ENCODE results near the gene FOXP3. TPM values are rescaled to one million over a fixed set of nuclear protein-coding genes. Genes with fewer than 3 reads are reported as not detected.

Gene FOXP3
- total RNA-seq, 2 donors from 2014 or later = not detected

DNA sequence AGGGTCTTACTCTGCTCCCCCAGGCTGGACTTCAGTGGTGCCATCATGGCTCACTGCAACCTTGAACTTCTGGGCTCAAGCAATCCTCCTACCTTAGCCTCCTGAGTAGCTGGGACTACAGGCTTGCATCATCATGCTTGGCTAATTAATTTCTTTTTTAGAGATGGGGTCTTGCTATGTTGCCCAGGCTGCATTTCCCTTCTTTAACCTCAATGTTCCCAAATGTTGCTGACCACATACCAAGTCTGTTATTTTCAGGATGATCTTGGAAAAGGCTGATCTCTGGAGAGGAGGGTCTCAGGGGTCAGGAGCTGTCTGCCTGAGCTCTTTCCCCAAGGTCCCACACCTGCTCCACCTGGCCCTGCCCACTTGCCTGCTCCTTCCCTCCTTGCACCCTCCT lies 44.4 kb downstream of the FOXP3 start:
- Histone ChIP-seq H3K9me3 (no peaks in the 10 kb centered on the region), H3K4me1 (no peaks in the 10 kb centered on the region), H3K4me3 (no peak overlapping the region), H3K36me3 (no peaks in the 10 kb centered on the region), H3K27ac (no peak overlapping the region), H3K27me3 (no peaks in the 10 kb centered on the region)
- DNase-seq (ENCODE audit: low spot score) = no peak
- no peak for TF ChIP-seq CTCF (IDR thresholded peaks at IDR 0.05)

GRCh38 chrX:49214996-49215526 lies 49.4 kb downstream of the FOXP3 start:
- no peak overlapping the region for H3K27ac ChIP-seq
- no peaks in the 10 kb centered on the region for H3K9me3 ChIP-seq
- no peak for DNase-seq (ENCODE audit: low spot score)
- no peak overlapping the region for H3K4me3 ChIP-seq
- no peak for TF ChIP-seq CTCF (IDR thresholded peaks at IDR 0.05)
- no peaks in the 10 kb centered on the region for H3K27me3 ChIP-seq
- H3K36me3 ChIP-seq = no peaks in the 10 kb centered on the region
- no peaks in the 10 kb centered on the region for H3K4me1 ChIP-seq

GRCh38 chrX:49214416-49214815 lies 50.1 kb downstream of the FOXP3 start:
- H3K27ac ChIP-seq = no peak overlapping the region
- H3K4me1 ChIP-seq = no peaks in the 10 kb centered on the region
- no peaks in the 10 kb centered on the region for H3K36me3 ChIP-seq
- H3K9me3 ChIP-seq = no peaks in the 10 kb centered on the region
- no peaks in the 10 kb centered on the region for H3K27me3 ChIP-seq
- TF ChIP-seq CTCF (IDR thresholded peaks at IDR 0.05) = no peak
- no peak for DNase-seq (ENCODE audit: low spot score)
- no peak overlapping the region for H3K4me3 ChIP-seq

DNA sequence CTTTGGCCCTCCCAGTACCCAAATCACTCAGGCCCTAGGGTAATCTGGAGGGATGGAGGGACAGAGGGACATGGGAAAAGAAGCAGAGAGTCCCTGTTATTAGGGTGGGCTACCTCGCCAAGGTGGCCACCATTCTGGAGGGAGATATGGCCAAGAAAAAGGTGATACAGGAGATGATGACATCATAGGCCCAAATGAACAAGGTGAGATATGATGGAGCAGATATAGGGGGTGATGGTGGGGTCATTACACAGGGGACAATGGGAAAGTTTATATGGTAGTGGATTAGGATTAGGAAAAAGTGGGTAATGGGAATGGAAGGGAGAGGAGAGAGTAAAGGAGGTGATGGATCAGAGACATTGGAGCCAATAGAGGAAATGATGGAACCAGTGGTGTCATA lies 51.6 kb downstream of the FOXP3 start:
- no peak for DNase-seq (ENCODE audit: low spot score)
- no peak overlapping the region for H3K4me3 ChIP-seq
- no peak overlapping the region for H3K27ac ChIP-seq
- no peaks in the 10 kb centered on the region for H3K4me1 ChIP-seq
- no peaks in the 10 kb centered on the region for H3K36me3 ChIP-seq
- H3K27me3 ChIP-seq = no peaks in the 10 kb centered on the region
- no peak for TF ChIP-seq CTCF (IDR thresholded peaks at IDR 0.05)
- no peaks in the 10 kb centered on the region for H3K9me3 ChIP-seq

DNA sequence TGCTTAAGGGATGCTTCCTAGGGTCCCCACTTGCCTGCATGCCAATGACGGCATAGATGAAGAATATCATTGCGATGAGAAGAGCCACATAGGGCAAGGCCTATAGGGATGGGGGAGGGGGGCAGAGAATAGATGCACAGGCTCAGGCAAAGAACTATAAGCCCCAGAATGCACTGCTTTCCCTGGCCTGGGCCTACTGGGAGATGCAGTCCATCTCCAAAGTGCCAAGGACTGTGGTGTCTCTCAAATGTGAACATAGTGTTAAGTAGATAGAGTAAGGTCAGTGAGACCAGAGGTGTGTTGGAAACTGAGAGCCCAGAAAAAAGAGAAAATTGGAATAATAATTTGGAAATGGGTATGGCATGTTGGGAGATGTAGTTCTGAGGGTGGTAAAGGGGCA lies 52.3 kb downstream of the FOXP3 start:
- H3K27ac ChIP-seq = no peak overlapping the region
- no peak for DNase-seq (ENCODE audit: low spot score)
- no peak for TF ChIP-seq CTCF (IDR thresholded peaks at IDR 0.05)

GRCh38 chrX:49211074-49211473 lies 53.4 kb downstream of the FOXP3 start:
- no peak for TF ChIP-seq CTCF (IDR thresholded peaks at IDR 0.05)
- Histone ChIP-seq H3K36me3 (no peaks in the 10 kb centered on the region), H3K27me3 (no peaks in the 10 kb centered on the region), H3K27ac (no peak overlapping the region), H3K9me3 (no peaks in the 10 kb centered on the region), H3K4me3 (no peak overlapping the region), H3K4me1 (no peaks in the 10 kb centered on the region)
- DNase-seq (ENCODE audit: low spot score) = no peak

More for the DNA sequence above, 52.3 kb downstream of the FOXP3 start:
- Histone ChIP-seq H3K4me1 (no peaks in the 10 kb centered on the region), H3K27me3 (no peaks in the 10 kb centered on the region), H3K36me3 (no peaks in the 10 kb centered on the region), H3K4me3 (no peak overlapping the region), H3K9me3 (no peaks in the 10 kb centered on the region)
